ENCODE measurements around the gene KRAS. TPM values are rescaled to one million over a fixed set of nuclear protein-coding genes. Genes with fewer than 3 reads are reported as not detected.
A peak's percentile ranks its signal among the peaks of the same experiment; 100 is the strongest.

Gene KRAS
- total and polyA plus RNA-seq, 2 of the 4 experiments (the other 2 are of a cell fraction): 9.3 to 10.7 TPM

DNA sequence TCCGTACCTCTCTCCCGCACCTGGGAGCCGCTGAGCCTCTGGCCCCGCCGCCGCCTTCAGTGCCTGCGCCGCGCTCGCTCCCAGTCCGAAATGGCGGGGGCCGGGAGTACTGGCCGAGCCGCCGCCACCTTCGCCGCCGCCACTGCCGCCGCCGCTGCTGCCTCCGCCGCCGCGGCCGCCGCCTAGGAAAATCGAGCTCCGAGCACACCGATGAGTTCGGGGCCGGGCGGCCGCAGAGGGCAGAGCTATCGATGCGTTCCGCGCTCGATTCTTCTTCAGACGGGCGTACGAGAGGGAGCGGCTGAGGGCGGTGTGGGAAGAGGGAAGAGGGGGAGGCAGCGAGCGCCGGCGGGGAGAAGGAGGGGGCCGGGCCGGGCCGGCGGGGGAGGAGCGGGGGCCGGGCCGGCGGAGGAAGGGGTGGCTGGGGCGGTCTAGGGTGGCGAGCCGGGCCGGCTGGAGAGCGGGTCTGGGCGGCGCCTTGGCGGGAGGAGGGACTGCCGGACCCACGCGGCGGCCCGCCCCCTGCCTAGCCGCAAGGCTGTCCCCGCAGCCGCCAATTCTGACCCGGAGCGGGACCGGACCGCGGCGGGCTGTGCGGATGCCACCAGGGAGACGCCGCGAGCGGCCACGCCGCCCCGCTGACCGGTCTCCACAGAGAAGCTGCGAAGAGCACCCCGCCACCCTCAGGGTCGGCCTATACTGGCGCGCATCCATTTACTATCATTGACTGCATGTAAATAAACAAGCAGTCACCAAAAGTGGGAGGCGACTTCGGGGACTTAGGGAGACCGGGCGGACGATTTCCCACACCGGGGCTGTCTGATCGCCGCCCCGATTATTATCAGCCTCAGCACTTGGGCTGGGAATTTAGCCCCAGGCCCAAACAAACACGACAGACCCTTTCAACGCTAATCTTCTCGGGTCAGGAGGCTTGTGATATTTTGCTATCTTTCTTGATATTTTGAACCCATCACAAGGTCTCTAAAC lies at the start of gene KRAS (continued):
- 0 out of 2 replicates have a peak, but pooled peaks have one; percentile 6 for TF ChIP-seq RAD21 (IDR thresholded peaks at IDR 0.05; ENCODE audit: low read length)
- TF ChIP-seq MAFK (IDR thresholded peaks at IDR 0.05; ENCODE audit: low read depth, low read length): no peak
- TF ChIP-seq RFX5 (IDR thresholded peaks at IDR 0.05; ENCODE audit: low read depth, low read length): no peak

DNA sequence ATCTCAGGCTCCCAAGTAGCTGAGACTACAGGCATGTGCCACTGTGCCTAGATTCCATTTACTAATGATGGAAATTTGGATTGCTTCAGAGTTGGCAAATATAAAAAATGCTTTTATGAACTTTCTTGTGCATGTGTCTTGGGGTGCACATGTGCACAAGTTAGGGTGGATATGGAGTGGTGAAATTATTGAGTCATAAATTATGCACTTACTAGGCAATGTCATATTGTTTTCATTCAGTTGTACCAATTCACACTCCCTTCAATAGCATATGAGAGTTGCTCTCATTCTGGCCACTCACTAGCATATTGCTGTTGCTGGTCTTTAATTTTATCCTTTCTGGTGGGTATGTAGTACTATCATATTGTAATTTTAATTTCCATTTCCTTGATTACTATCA lies 45.7 kb upstream of the KRAS start:
- no peak for DNase-seq
- POLR2A ChIA-PET (ENCODE audit: unreplicated experiment): no interaction called here
- Histone ChIP-seq H4K5ac (ENCODE audit: low read depth, low read length) (no peak overlapping the region), H3K27ac (ENCODE audit: insufficient read depth, low read length) (no peak overlapping the region), H2BK15ac (ENCODE audit: low read depth, low read length) (no peak overlapping the region), H3K9me3 (ENCODE audit: control insufficient read depth, insufficient read depth, low read length) (no peaks in the 10 kb centered on the region), H3K4me2 (ENCODE audit: low read depth, low read length) (no peak overlapping the region), H3K27me3 (ENCODE audit: control insufficient read depth, insufficient read depth, low read length) (no peaks in the 10 kb centered on the region), H4K20me1 (ENCODE audit: insufficient read depth, low read length) (no peaks in the 10 kb centered on the region), H2BK20ac (ENCODE audit: low read depth, low read length) (no peak overlapping the region), H3K18ac (ENCODE audit: low read depth, low read length) (no peak overlapping the region), H3K4me3 (ENCODE audit: insufficient read depth, low read depth, low read length) (no peak overlapping the region), H3K14ac (replicated peaks; ENCODE audit: low read depth, low read length) (no peak overlapping the region), H2BK120ac (ENCODE audit: low read depth, low read length) (no peak overlapping the region), H2AK9ac (replicated peaks; ENCODE audit: low read depth, low read length, poor library complexity) (no peak overlapping the region), H4K8ac (ENCODE audit: low read depth in 2 of 2, low read length in 2 of 2) (no peak overlapping the region), H2AK5ac (ENCODE audit: low read depth, low read length) (no peak overlapping the region), H3K56ac (ENCODE audit: extremely low read depth, insufficient read depth, low read length) (no peak overlapping the region), H3K79me1 (ENCODE audit: low read depth in 1 of 2, low read length in 2 of 2) (no peaks in the 10 kb centered on the region), H3K4me1 (ENCODE audit: control insufficient read depth, insufficient read depth, low read length) (no peaks in the 10 kb centered on the region), H3K23ac (ENCODE audit: low read depth, low read length) (no peak overlapping the region), H3K36me3 (ENCODE audit: control insufficient read depth, insufficient read depth, low read length) (no peaks in the 10 kb centered on the region), H2BK5ac (ENCODE audit: low read depth, low read length, poor library complexity, severe bottlenecking) (no peak overlapping the region), H3K4ac (ENCODE audit: low read depth, low read length) (no peak overlapping the region), H3K9me1 (ENCODE audit: insufficient read depth, low read length) (no peaks in the 10 kb centered on the region), H4K91ac (ENCODE audit: insufficient read depth, low read depth, low read length) (no peak overlapping the region), H3K9ac (ENCODE audit: low read depth, low read length) (no peak overlapping the region), H2AFZ (replicated peaks; ENCODE audit: low read length, poor library complexity) (no peak overlapping the region)
- BruUV-seq (replicated peaks): no TSS peak
- no peak for ATAC-seq (ENCODE audit: low read depth)
- dilution Hi-C loops (cut with HindIII; ENCODE audit: low sequenced_read_pairs, unreplicated experiment) (no loop called here), intact Hi-C loops (cut with micrococcal nuclease) (no loop called here), in situ Hi-C loops (cut with MboI; ENCODE audit: low sequenced_read_pairs) (no loop called here)
- CTCF ChIA-PET: no interaction called here
- no peak for TF ChIP-seq FOS (IDR thresholded peaks at IDR 0.05; ENCODE audit: low read depth, low read length)
